Peyer's patch (tissue), 4 donors: ENCODE data around the gene KIAA1614. TPM values are rescaled to one million over a fixed set of nuclear protein-coding genes. Genes with fewer than 3 reads are reported as not detected.

Source experiments
- DNase-seq, 3 donors: peaks; one replicate each; pipeline ENCODE4 v3.0.0-alpha.2; 2017 to 2019
- H3K27ac ChIP-seq, 4 donors: fragments of 200-600 bp; sonication (generic); one replicate each; pipeline ENCODE4 v1.5.1; 2016 to 2019
- H3K27me3 ChIP-seq, 2 donors: fragments of 200-600 bp; sonication (generic); one replicate each; pipeline ENCODE4 v1.5.1; 2019
- H3K36me3 ChIP-seq, 3 donors: fragments of 200-600 bp; sonication (generic); one replicate each; pipeline ENCODE4 v1.5.1; 2016 to 2019
- H3K4me1 ChIP-seq, 4 donors: fragments of 200-600 bp; sonication (generic); one replicate each; pipeline ENCODE4 v1.5.1; 2016 to 2019
- H3K4me3 ChIP-seq, 4 donors: fragments of 200-600 bp; sonication (generic); 1 replicate in 3 of 4; 2 replicates in 1 of 4; pipeline ENCODE4 v1.5.1; 2016 to 2019; ENCODE audit warnings: mild to moderate bottlenecking in 1 of 4
- H3K9me3 ChIP-seq, 4 donors: fragments of 200-600 bp; sonication (generic); one replicate each; pipeline ENCODE4 v1.5.1; 2016 to 2019; ENCODE audit warnings: mild to moderate bottlenecking in 1 of 4
- POLR2A ChIP-seq, 2 donors: fragments of 450-650 bp; IDR thresholded peaks; one replicate each; pipeline ENCODE4 v1.5.1; 2017; ENCODE audit warnings: antibody characterized with exemption in 2 of 2, mild to moderate bottlenecking in 2 of 2, moderate library complexity in 2 of 2
- total RNA-seq, 4 donors: library from RNA; depleted of rRNA; stranded (reverse); fragments of >200 nt; gene quantifications; one replicate each; pipeline ENCODE4 v1.1.0, GENCODE V29; 2016
- TF ChIP-seq, protein P1 (sequence below), 6 experiments: fragments of 450-650 bp in 4 of 6; fragments of 200-600 bp in 2 of 6; sonication (generic) in 1 of 6; IDR thresholded peaks; one replicate each; pipeline ENCODE4 v1.5.1; 2017 to 2019; ENCODE audit warnings: antibody characterized with exemption in 6 of 6, mild to moderate bottlenecking in 3 of 6, moderate library complexity in 1 of 6

KIAA1614 gene
- total RNA-seq, 4 donors from 2014 or later = 0.35 to 2.5 (median 1.7) TPM

DNA sequence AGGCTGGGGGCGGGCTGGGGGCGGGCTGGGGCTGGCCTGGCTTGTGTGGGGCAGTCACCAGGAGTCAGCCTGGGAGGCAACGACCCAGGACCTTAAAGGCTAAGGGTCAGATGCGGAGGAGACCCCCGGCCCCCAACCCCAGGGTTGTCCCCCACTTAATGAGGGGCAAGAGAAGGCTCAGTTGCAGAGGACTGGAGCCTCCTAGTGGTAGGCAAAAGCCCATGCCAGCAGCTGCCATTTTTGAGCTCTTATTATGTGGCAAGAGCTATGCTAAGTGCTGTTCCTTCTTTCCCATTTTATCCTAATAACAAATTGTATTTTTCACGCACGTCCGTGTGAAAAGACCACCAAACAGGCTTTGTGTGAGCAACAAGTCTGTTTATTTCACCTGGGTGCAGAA lies 8.0 kb downstream of the KIAA1614 start:
- Histone ChIP-seq H3K27ac (no peak overlapping the region), H3K36me3 (no peaks in the 10 kb centered on the region), H3K27me3 (no peaks in the 10 kb centered on the region), H3K9me3 (no peaks in the 10 kb centered on the region), H3K4me3 (no peak overlapping the region), H3K4me1 (peaks cover 0 to 7% (median 0%) of the 10 kb centered on the region in 4 donors)
- no peak for DNase-seq
- no peak for TF ChIP-seq POLR2A (IDR thresholded peaks at IDR 0.05)
- TF ChIP-seq, protein P1, sequence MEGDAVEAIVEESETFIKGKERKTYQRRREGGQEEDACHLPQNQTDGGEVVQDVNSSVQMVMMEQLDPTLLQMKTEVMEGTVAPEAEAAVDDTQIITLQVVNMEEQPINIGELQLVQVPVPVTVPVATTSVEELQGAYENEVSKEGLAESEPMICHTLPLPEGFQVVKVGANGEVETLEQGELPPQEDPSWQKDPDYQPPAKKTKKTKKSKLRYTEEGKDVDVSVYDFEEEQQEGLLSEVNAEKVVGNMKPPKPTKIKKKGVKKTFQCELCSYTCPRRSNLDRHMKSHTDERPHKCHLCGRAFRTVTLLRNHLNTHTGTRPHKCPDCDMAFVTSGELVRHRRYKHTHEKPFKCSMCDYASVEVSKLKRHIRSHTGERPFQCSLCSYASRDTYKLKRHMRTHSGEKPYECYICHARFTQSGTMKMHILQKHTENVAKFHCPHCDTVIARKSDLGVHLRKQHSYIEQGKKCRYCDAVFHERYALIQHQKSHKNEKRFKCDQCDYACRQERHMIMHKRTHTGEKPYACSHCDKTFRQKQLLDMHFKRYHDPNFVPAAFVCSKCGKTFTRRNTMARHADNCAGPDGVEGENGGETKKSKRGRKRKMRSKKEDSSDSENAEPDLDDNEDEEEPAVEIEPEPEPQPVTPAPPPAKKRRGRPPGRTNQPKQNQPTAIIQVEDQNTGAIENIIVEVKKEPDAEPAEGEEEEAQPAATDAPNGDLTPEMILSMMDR (IDR thresholded peaks at IDR 0.05) = peak in 1 of 6 experiments; percentile 12

DNA sequence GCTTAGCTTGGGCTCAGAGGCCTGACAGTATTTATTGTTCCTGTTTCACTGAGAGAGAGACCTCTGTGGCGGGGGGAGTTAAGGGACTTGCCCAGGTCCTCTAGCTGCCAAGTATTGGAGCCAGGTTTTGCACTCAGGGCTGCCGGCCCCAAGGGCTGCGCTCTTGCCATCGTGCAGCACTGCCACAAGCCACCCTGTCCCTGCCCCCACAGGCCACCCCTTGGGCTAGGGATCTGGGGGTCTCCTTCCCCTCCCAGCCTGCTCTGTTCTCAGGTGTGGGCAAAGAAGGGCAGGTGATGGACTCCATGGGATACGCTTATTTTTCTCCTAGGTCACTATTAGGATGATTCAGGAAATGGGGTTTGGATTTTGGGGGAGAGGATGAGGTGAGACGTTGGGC lies 8.7 kb downstream of the KIAA1614 start:
- no peaks in the 10 kb centered on the region for H3K36me3 ChIP-seq
- H3K27me3 ChIP-seq = no peaks in the 10 kb centered on the region
- TF ChIP-seq, protein P1 (IDR thresholded peaks at IDR 0.05) = no peak
- no peak for TF ChIP-seq POLR2A (IDR thresholded peaks at IDR 0.05)
- no peak overlapping the region for H3K27ac ChIP-seq
- H3K9me3 ChIP-seq = no peaks in the 10 kb centered on the region
- H3K4me1 ChIP-seq = peaks cover 0 to 13% (median 0%) of the 10 kb centered on the region in 4 donors
- DNase-seq = no peak
- no peak overlapping the region for H3K4me3 ChIP-seq

DNA sequence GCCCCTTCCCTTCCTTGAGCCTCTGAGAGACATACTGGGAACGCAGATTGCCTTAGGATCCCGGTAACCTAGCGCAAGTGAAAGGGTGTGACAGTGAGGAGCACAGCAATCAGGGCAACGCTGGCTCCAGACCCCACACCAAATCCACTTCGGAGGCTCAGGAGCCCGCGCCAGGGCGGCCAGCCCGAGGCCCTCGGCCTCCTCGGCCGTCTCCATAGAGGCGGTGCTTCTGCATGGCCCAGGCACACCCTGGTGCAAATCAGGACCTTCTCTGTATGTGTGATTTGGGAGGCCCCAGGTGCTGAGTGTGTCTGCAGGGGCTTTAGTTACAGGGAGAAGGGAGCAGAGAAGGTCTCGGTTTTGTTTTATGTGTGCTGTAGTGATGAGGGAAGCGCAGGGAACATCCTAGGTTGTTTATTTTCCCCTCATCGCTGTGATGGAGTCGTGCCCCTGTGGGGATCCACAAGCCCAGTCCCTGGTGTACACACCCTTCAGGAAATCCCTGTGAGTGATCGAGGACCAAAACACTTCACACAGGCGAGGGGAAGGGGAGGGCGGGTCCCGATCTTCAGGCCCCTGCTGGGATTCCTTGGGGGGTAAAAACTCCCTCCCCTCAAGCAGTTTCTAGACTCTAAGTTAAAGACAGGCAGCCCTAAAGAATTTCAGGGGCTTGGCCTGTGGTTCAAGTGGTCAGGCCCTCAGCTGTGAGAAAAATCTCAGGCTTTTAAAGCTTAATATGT lies 9.4 kb downstream of the KIAA1614 start:
- Histone ChIP-seq H3K36me3 (no peaks in the 10 kb centered on the region), H3K4me1 (peaks cover 0 to 20% (median 0%) of the 10 kb centered on the region in 4 donors), H3K9me3 (no peaks in the 10 kb centered on the region), H3K4me3 (no peak overlapping the region), H3K27me3 (no peaks in the 10 kb centered on the region), H3K27ac (no peak overlapping the region)
- TF ChIP-seq, protein P1 (IDR thresholded peaks at IDR 0.05) = no peak
- no peak for TF ChIP-seq POLR2A (IDR thresholded peaks at IDR 0.05)
- DNase-seq = no peak

DNA sequence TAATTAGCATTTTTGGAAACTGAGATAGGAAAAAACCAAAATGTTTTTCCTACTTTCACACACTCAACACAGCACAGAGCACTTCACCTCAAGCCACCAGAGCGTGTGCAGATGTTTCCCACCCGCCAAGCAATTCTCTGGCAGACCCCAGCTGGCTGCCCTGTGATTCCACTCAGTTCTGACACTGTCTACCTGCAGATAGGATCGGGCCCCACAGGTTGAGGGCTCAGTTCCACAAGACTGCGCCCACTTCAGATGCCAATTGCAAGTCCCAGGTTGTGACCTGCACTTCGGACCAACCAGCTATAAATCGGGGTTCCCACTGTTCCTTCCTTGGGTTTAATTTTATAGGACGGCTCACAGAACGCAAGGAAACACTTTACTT lies 9.9 kb downstream of the KIAA1614 start:
- H3K36me3 ChIP-seq = no peaks in the 10 kb centered on the region
- no peak overlapping the region for H3K4me3 ChIP-seq
- H3K27ac ChIP-seq = no peak overlapping the region
- no peak for TF ChIP-seq POLR2A (IDR thresholded peaks at IDR 0.05)
- TF ChIP-seq, protein P1 (IDR thresholded peaks at IDR 0.05) = no peak
- H3K27me3 ChIP-seq = no peaks in the 10 kb centered on the region
- H3K9me3 ChIP-seq = no peaks in the 10 kb centered on the region
- no peak for DNase-seq
- H3K4me1 ChIP-seq = peaks cover 0 to 22% (median 0%) of the 10 kb centered on the region in 4 donors

DNA sequence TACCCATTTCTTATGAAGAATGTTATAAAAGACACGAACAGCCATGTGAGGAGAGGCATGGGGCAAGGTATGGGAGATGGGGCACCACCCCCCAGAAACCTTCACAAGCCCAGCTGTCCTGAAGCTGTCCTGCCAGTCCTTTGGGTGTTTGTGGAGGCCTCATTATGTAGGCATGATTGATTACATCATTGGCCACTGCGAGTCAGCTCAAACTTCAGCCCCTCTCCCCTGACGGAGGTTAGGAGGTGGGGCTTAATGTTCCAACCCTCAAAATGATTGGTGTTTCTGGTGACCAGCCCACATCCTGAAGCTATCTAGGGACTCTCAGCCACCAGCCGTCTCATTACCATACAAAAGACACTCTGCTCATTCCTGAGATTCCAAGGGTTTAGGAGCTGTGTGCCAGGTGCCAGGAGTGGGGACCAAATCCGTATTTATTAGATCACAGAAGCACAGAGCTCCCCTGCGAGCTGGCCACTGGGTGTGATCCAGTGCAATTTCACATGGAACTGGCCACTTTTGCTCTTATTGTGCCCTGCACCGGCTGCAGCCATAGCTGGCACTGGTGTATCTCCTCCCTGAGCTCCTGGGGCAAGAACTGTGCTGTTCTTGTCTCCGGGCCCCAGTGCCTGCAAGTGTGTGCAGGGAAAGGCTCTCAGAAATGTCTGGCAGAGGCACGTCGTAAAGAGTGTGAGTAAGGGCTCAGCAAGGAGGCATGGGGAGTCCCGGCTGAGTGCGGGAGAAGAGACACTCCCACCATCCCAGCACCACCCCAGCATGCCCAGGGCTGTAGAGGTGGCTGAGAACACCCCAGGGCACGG lies 10.5 kb downstream of the KIAA1614 start:
- Histone ChIP-seq H3K27ac (no peak overlapping the region), H3K9me3 (no peaks in the 10 kb centered on the region), H3K27me3 (no peaks in the 10 kb centered on the region), H3K36me3 (no peaks in the 10 kb centered on the region), H3K4me1 (peaks cover 0 to 22% (median 0%) of the 10 kb centered on the region in 4 donors), H3K4me3 (no peak overlapping the region)
- DNase-seq = no peak
- TF ChIP-seq POLR2A (IDR thresholded peaks at IDR 0.05) = no peak
- TF ChIP-seq, protein P1 (IDR thresholded peaks at IDR 0.05) = no peak
